GM18517 (cell line): ENCODE data around the gene PAK2.
"Not testable (repeated sequence)": the region's sequence is repeated elsewhere in the genome, so short reads cannot be mapped to it uniquely, and the experiment has no call there.

Experiments used
- ATAC-seq: cut with Tn5 transposase; IDR thresholded peaks from one replicate; pipeline ENCODE4 v1.9.1; 2021; ENCODE audit warnings: mild to moderate bottlenecking, moderate library complexity; ENCODE audit not compliant: unreplicated experiment

The PAK2 gene

GRCh38 chr3:196842567-196843434, 103.1 kb downstream of the PAK2 start:
- ATAC-seq = no peak

- ATAC-seq = no peak
Measured at GRCh38 chr3:196843435-196844110, 103.9 kb downstream of the PAK2 start.

- ATAC-seq = not testable (repeated sequence)
Measured at GRCh38 chr3:196844235-196845219, 104.9 kb downstream of the PAK2 start.

DNA sequence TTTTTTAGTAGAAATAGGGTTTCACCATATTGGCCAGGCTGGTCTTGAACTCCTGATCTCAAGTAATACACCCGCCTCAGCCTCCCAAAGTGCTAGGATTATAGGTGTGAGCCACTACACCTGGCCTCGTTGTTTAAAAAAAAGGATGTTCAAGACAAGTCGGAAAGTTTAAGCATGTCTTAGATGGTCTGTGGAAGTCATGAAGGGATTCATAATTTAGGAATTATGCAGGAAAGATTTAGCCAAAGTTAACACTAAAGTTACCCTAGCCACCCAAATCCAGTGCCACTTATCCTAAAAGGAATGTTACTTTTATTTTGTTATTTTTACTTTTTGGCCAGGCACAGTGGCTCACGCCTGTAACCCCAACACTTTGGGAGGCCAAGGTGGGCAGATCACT, 108.7 kb downstream of the PAK2 start:
- not testable (repeated sequence) for ATAC-seq

DNA sequence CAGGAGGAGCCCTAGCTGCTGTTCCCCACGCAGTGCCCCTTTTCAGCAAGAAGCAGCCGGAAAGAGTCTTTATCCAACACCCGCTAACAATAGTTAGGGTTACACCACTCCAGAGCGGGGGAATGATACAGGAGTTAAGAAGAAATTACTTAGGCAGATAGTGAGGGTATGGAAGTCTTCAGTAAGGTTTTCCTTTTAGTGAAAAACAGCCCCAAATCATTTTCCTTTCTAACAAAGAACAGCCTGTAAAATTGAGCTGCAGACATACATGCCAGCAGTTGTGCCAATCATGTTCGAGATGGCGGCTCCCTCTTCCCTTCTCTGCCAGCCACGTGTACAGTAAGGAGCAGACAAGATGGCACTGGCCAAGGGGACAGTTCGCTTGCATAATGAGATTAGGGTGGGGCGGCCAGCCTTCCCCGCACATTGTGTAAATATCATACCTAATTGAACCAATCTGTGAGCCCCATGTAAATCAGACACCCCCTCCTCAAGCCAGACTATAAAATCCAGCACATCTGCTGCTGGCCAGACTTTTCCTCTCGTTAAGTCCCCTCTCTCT, 109.6 kb downstream of the PAK2 start:
- ATAC-seq = no peak

DNA sequence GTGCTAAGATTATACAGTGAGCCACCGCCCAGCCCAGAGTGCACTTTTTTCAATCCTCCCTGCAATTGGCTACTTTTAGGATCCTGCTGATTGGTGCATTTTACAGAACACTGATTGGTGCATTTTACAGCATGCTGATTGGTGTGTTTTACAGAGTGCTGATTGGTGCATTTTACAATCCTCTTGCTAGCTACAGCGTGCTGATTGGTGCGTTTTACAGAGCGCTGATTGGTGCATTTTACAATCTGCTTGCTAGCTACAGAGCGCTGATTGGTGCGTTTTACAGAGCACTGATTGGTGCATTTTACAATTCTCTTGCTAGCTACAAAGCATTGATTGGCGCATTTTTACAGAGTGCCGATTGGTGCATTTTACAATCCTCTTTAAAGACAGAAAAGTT, 123.3 kb downstream of the PAK2 start:
- ATAC-seq = not testable (repeated sequence)

GRCh38 chr3:196867155-196867506, 127.5 kb downstream of the PAK2 start:
- ATAC-seq = no peak

DNA sequence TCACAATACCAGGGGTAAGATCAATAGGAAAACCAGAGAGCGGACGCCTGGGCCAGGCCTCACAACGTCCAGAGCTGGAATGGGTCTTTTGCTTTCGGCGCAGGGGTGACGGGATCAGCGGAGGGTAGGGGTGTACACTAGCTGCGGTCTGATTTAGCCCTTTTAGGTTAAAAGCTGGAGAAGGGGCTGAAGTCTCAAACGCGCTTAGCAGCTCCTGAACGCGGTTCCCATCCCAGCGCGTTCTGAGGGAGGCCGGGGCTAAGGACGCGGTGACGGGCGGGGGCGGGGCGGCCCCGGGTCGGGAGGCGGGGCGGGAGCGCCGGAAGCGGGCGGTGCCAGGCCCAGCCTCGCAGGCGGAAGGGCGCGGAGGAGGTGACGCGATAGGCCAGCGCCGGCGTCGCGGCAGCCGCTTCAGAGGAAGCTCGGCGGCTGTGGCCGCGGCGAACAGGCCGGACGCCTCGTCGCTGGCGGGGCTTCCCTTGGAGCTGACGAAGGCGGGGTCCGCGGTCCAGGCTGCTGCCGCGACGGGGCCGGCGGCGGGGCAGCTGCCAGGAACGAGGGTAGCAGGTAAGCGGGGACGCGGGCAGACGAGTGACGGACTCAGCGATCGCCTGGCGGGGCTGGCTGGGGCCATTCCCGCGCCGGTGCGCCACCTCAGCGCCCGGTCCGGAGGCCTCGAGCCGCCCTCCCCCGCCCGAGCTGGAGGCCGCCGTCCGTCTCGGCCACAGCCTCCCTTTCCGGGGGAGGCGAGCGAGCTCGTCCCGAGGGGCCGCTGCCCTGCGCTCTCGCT, 128.0 kb downstream of the PAK2 start, which contains the start of gene SENP5:
SENP5 (plus strand) TSS at position 414 of the 790 bp plus-strand sequence. CDS start 17,262 bp downstream, outside the sequence.
- peak; percentile 88 for ATAC-seq

DNA sequence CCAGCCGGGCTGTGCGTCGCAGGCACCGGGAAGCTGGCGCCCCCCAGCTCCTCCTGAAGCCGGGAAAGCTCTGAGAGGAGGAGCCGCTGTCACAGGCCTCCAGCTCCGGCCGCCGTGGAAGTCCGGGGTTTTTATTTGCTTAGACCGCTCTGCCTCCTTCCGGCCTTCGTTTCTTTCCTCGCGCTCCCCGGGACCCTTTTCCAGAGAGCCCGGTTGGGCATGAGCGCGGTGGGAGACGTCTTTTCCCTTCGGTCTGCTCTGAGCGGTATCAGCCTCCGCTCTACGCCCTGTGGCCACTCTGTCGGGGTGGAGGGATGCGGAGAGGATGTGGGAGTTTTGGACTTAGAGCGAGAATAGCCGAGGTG, 128.6 kb downstream of the PAK2 start:
- peak; percentile 28 for ATAC-seq

GRCh38 chr3:196872316-196872715, 132.7 kb downstream of the PAK2 start:
- no peak for ATAC-seq

DNA sequence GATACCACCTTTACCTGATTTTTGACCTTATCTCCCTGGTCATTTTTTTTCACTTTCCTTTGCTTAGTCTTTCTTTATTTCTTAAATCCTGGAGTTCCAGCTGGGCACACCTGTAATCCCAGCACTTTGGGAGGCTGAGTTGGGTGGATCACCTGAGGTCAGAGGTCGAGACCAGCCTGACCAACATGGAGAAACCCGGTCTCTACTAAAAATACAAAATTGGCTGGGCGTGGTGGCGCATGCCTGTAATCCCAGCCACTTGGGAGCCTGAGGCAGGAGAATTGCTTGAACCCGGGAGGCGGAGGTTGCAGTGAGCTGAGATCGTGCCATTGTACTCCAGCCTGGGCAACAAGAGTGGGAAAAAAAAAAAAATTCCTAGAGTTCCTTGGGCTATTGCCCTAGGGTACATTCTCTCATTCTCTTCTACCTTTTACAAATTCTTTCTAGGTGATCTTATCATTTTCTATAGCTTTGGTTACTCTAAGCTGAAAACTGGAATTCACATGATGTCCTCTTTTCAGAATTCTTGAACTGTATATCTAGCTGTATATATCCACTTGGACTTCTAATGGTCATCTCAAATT, 134.9 kb downstream of the PAK2 start:
- not testable (repeated sequence) for ATAC-seq

- ATAC-seq = no peak
Measured at GRCh38 chr3:196875258-196875657, 135.6 kb downstream of the PAK2 start.
